CD4-positive, alpha-beta memory T cell (primary cell): Measurements from ENCODE around the gene SPOUT1. TPM values are rescaled to one million over a fixed set of nuclear protein-coding genes. Genes with fewer than 3 reads are reported as not detected.
A peak's percentile ranks its signal among the peaks of the same experiment; 100 is the strongest.
"Not testable (repeated sequence)": the region's sequence is repeated elsewhere in the genome, so short reads cannot be mapped to it uniquely, and the experiment has no call there.

Experiments used
- CTCF ChIA-PET: fragments of 350-600 bp; sonication (Branson Sonifier 250); formaldehyde crosslinking; loops from one replicate; lab custom pipeline; 2021; ENCODE audit warnings: inconsistent platforms; ENCODE audit not compliant: partially characterized antibody; lab: Charles Lee
- POLR2A ChIA-PET: fragments of 350-600 bp; sonication (Branson Sonifier 250); formaldehyde crosslinking; loops from one replicate; lab custom pipeline; 2021; ENCODE audit not compliant: partially characterized antibody; lab: Charles Lee
- DNase-seq, 5 donors: peaks; one replicate each; pipeline versions ENCODE4 v3.0.0 to v3.0.0-alpha.2; 2020 to 2022; ENCODE audit warnings: mixed read lengths in 1 of 5
- H3K27ac ChIP-seq: one replicate; pipeline ENCODE4 v1.7.0; 2013; ENCODE audit warnings: low read depth, low read length
- H3K27me3 ChIP-seq: 2 replicates; pipeline ENCODE4 v1.7.0; 2013; ENCODE audit warnings: mild to moderate bottlenecking, low read length, moderate library complexity; ENCODE audit not compliant: insufficient read depth
- H3K36me3 ChIP-seq: 2 replicates; pipeline ENCODE4 v1.7.0; 2013; ENCODE audit warnings: mild to moderate bottlenecking, low read length, moderate library complexity; ENCODE audit not compliant: insufficient read depth
- H3K4me1 ChIP-seq: 2 replicates; pipeline ENCODE4 v1.7.0; 2013; ENCODE audit warnings: mild to moderate bottlenecking, low read length, moderate library complexity; ENCODE audit not compliant: insufficient read depth
- H3K4me3 ChIP-seq, 2 donors: one replicate each; pipeline ENCODE4 v1.7.0; 2013; ENCODE audit warnings: low read length in 2 of 2, mild to moderate bottlenecking in 1 of 2
- H3K9me3 ChIP-seq, 2 donors: one replicate each; pipeline ENCODE4 v1.7.0; 2013; ENCODE audit warnings: low read length in 2 of 2, control low read depth in 1 of 2; ENCODE audit not compliant: control insufficient read depth in 1 of 2
- H3K27ac Mint-ChIP-seq, 7 donors: one replicate each; pipeline ENCODE4 v1.8.0; 2020 to 2021; ENCODE audit warnings: mixed read lengths in 7 of 7, mild to moderate bottlenecking in 6 of 7, inconsistent platforms in 3 of 7, moderate library complexity in 3 of 7
- H3K27me3 Mint-ChIP-seq, 2 donors: one replicate each; pipeline ENCODE4 v1.8.0; 2020 to 2021; ENCODE audit warnings: mixed read lengths in 2 of 2
- H3K36me3 Mint-ChIP-seq, 2 donors: one replicate each; pipeline ENCODE4 v1.8.0; 2020 to 2021; ENCODE audit warnings: mixed read lengths in 2 of 2, inconsistent platforms in 1 of 2, mild to moderate bottlenecking in 1 of 2
- H3K4me1 Mint-ChIP-seq, 4 donors: one replicate each; pipeline ENCODE4 v1.8.0; 2020 to 2021; ENCODE audit warnings: mixed read lengths in 4 of 4, mild to moderate bottlenecking in 1 of 4
- H3K4me3 Mint-ChIP-seq, 8 donors: one replicate each; pipeline ENCODE4 v1.8.0; 2020 to 2021; ENCODE audit warnings: mixed read lengths in 8 of 8, mild to moderate bottlenecking in 7 of 8, moderate library complexity in 6 of 8, inconsistent platforms in 3 of 8
- H3K9me3 Mint-ChIP-seq, 8 donors: one replicate each; pipeline ENCODE4 v1.8.0; 2020 to 2021; ENCODE audit warnings: mixed read lengths in 8 of 8, mild to moderate bottlenecking in 5 of 8, inconsistent platforms in 3 of 8, moderate library complexity in 1 of 8
- intact Hi-C: fragments of 100-400 bp; cut with micrococcal nuclease; formaldehyde crosslinking; loops from one replicate; pipeline ENCODE4 v1.15.1; 2023
- polyA plus RNA-seq, 2 donors: library from polyadenylated mRNA; unstranded; fragments of 300-500 nt; fragmentation: Illumina TruSeq; gene quantifications; one replicate each; pipeline ENCODE4 v1.2.3, GENCODE V29; 2021
- total RNA-seq, 2 experiments: library from RNA; stranded (reverse); gene quantifications; one replicate each; pipeline ENCODE4 v1.2.3, GENCODE V29; 2021

SPOUT1 gene, protein sequence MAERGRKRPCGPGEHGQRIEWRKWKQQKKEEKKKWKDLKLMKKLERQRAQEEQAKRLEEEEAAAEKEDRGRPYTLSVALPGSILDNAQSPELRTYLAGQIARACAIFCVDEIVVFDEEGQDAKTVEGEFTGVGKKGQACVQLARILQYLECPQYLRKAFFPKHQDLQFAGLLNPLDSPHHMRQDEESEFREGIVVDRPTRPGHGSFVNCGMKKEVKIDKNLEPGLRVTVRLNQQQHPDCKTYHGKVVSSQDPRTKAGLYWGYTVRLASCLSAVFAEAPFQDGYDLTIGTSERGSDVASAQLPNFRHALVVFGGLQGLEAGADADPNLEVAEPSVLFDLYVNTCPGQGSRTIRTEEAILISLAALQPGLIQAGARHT
- total RNA-seq (10 to 100 TPM; 79.1 to 86.0 TPM), polyA plus RNA-seq (10 to 100 TPM; 74.4 to 91.1 TPM)

DNA sequence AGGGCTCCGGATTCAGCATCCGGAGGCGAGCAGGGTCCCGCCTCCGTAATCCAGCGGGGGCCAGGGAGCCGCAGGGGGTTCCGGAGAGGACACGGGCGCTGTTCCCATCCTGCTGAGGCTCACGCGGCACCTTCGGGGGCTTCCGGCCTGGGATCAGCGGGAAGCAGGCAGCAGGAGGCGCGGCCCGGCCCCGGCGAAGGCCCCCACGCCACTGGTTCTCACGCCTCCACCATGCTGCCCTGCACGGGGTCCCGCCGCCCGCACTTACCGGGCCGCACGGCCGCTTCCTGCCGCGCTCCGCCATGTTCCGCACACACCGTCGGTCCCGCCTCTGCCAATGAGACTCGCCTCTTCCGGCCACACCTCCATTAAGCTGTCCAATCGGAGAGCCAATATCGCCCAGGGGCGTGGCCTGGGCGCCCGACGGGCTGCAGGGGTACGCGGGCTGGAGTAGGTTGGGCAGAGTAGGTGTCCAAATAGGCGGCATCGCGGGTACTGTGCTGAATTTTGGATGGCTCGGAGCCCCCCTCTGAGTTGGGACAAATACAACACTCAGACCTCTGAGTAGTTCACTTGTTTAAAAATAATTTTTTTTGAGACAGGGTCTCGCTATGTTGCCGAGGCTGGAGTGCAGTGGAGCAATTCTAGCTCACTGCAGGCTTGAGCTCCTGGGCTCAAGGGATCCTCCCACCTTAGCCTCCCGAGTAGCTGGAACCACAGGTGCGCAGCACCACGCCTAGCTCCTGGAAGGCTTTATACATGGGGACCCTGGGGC is at the start of gene SPOUT1:
TSS of gene SPOUT1 (minus strand) at position 318 of the 775 bp plus-strand sequence. CDS start at position 304, 14 bp downstream.
- H3K36me3 ChIP-seq: peaks cover 26% of the 10 kb centered on the region
- POLR2A ChIA-PET: interaction anchor here (0.6 to 4.9 kb wide), 13 partner anchors 9 to 324 kb away, joined by 3 to 77 read pairs (median 3); partner anchors contain the start of genes DOLK, ENDOG, NUP188 and SH3GLB2
- intact Hi-C loops: loop anchor here (1.0 to 5.0 kb wide), 3 partner anchors 11 to 118 kb away; partner anchors contain the start of genes DOLK, ENDOG, NUP188 and TBC1D13
- Mint-ChIP-seq H3K27ac (peak within 1 kb of the TSS; percentile 74 to 98 (median 90)), H3K4me3 (peak within 1 kb of the TSS; percentile 90 to 99 (median 96)), H3K4me1 (peaks cover 10 to 31% (median 16%) of the 10 kb centered on the region in 4 donors), H3K9me3 (no peaks in the 10 kb centered on the region), H3K36me3 (peaks cover 19 to 33% of the 10 kb centered on the region in 2 donors), H3K27me3 (no peaks in the 10 kb centered on the region)
- CTCF ChIA-PET: interaction anchor here (0.7 to 1.9 kb wide), 7 partner anchors 8 to 128 kb away, joined by 3 to 33 read pairs (median 3); partner anchors contain the start of genes ENDOG and PKN3
- peak within 1 kb of the TSS; percentile 71 to 76 for H3K4me3 ChIP-seq
- H3K9me3 ChIP-seq: no peaks in the 10 kb centered on the region
- H3K27me3 ChIP-seq: no peaks in the 10 kb centered on the region
- peaks cover 22% of the 10 kb centered on the region for H3K4me1 ChIP-seq
- H3K27ac ChIP-seq: peak within 1 kb of the TSS; percentile 65
- DNase-seq: peak; percentile 91 to 94 (median 93)

DNA sequence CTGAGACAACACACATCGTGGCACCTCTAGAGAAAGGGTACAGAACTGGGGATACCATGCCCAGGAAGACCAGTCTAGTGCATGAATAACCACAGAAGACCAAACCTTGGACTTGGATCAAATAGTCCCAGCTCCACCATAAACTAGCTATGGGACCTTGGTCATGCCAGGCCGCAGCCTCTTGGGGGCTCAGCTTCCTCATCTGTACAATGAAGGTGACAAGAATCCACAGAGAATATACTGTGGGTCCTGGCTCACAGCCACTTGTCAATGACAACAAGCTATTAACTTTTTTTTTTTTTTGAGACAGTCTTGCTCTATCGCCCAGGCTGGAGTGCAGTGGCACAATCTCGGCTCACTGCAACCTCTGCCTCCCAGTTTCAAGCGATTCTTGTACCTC is 48.3 kb upstream of the SPOUT1 start:
- H3K4me3 ChIP-seq: no peak overlapping the region
- H3K9me3 ChIP-seq: no peaks in the 10 kb centered on the region
- Mint-ChIP-seq H3K9me3 (peaks cover 0 to 2% (median 0%) of the 10 kb centered on the region in 8 donors), H3K4me3 (no peak overlapping the region), H3K27me3 (no peaks in the 10 kb centered on the region), H3K36me3 (peaks cover 0 to 12% of the 10 kb centered on the region in 2 donors), H3K27ac (no peak overlapping the region), H3K4me1 (peaks cover 9 to 32% (median 20%) of the 10 kb centered on the region in 4 donors)
- intact Hi-C loops: no loop called here
- H3K27me3 ChIP-seq: no peaks in the 10 kb centered on the region
- CTCF ChIA-PET: interaction anchor here (5.2 to 9.0 kb wide), 2 partner anchors 13 to 49 kb away, joined by 35 to 100 read pairs; no protein-coding TSS in a partner anchor
- H3K4me1 ChIP-seq: peaks cover 3% of the 10 kb centered on the region
- DNase-seq: no peak
- no peak overlapping the region for H3K27ac ChIP-seq
- POLR2A ChIA-PET: interaction anchor here (1.9 kb wide), 1 partner anchor 25 kb away, joined by 7 read pairs; no protein-coding TSS in a partner anchor
- no peaks in the 10 kb centered on the region for H3K36me3 ChIP-seq

DNA sequence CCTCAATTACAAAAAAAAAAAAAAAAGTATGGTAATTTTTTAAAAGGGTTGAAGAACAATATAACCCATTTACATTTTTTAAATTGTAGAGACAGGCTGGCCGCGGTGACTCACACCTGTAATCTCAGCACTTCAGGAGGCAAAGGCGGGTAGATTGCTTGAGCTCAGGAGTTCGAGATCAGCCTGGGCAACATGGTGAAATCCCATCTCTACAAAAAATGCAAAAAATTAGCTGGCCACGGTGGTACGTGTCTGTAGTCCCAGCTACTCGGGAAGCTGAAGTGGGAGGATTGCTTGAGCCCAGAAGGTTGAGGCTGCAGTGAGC is 41.3 kb upstream of the SPOUT1 start:
- H3K36me3 ChIP-seq, H3K27me3 ChIP-seq, H3K9me3 ChIP-seq, POLR2A ChIA-PET, intact Hi-C loops, H3K36me3 Mint-ChIP-seq, H3K4me3 Mint-ChIP-seq, H3K4me3 ChIP-seq, H3K27me3 Mint-ChIP-seq, H3K27ac Mint-ChIP-seq, DNase-seq, H3K27ac ChIP-seq, H3K4me1 ChIP-seq, H3K9me3 Mint-ChIP-seq, H3K4me1 Mint-ChIP-seq: not testable (repeated sequence)
- CTCF ChIA-PET: interaction anchor here (0.8 to 3.8 kb wide), 3 partner anchors 9 to 57 kb away, joined by 3 to 15 read pairs (median 15); no protein-coding TSS in a partner anchor

DNA sequence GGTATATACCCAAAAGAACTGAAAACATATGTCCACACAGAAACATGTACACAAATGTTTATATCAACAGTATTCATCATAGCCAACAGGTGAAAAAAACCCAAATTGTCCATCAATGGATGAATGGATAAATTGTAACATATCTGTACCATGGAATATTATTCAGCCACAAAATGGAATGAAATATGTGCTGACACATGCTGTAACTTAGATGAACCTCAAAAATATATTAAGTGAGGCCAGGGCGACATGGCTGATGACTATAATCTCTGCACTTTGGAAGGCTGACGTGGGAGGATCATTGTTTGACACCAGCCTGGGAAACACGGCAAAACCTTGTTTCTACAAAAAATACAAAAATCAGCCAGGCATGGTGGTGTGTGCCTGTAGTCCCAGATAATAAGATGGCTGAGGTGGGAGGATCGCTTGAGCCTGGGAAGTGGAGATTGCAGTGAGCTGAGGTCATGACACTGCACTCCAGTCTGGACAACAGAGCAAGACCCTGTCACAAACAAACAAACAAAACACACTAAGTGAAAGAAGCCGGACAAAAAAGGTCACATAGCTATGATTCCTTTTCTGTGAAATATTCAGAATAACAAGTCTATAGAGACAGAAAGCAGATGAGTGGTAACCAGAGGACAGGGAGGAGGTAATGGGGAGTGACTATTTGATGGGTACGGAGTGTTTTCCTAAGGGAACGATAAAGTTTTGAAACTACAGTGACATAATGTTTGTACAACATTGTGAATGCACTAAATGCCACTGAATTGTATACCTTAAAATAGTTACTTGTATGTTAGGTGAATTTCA is 40.7 kb upstream of the SPOUT1 start:
- ChIA-PET POLR2A (no interaction called here), CTCF (interaction anchor here (1.9 to 3.8 kb wide), 2 partner anchors 8 to 58 kb away, joined by 15 read pairs; no protein-coding TSS in a partner anchor)
- Histone ChIP-seq H3K36me3 (no peaks in the 10 kb centered on the region), H3K9me3 (no peaks in the 10 kb centered on the region), H3K4me1 (peaks cover 3% of the 10 kb centered on the region), H3K27me3 (no peaks in the 10 kb centered on the region), H3K27ac (no peak overlapping the region), H3K4me3 (no peak overlapping the region)
- Mint-ChIP-seq H3K4me3 (no peak overlapping the region), H3K27ac (peak overlapping the region in 1 of 7 donors; percentile 22), H3K9me3 (no peaks in the 10 kb centered on the region), H3K27me3 (no peaks in the 10 kb centered on the region), H3K36me3 (peaks cover 2 to 7% of the 10 kb centered on the region in 2 donors), H3K4me1 (peaks cover 0 to 2% (median under 1%) of the 10 kb centered on the region in 4 donors)
- DNase-seq: no peak
- intact Hi-C loops: no loop called here

DNA sequence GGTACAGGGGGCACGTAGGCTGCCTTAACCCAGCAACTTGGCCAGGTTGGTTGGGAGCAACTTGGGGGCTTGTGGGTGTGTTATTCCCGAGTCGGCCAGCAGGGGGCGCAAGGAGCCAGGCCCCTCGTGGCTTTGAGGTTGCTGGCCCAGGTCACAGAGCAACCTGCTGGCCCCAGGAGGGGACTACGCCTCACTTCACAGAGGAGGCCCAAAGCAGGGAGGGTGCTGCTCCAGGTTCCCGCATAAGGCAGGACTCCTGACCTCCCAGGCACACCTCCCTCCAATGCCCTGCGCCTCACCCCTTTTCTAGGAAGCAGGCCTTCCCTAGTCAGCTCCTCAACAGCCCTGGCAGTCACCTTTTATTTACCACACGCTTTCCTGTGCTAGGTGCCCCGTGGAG is 34.1 kb upstream of the SPOUT1 start:
- H3K4me1 Mint-ChIP-seq: peaks cover 3 to 6% (median 5%) of the 10 kb centered on the region in 4 donors
- H3K36me3 Mint-ChIP-seq: no peaks in the 10 kb centered on the region

DNA sequence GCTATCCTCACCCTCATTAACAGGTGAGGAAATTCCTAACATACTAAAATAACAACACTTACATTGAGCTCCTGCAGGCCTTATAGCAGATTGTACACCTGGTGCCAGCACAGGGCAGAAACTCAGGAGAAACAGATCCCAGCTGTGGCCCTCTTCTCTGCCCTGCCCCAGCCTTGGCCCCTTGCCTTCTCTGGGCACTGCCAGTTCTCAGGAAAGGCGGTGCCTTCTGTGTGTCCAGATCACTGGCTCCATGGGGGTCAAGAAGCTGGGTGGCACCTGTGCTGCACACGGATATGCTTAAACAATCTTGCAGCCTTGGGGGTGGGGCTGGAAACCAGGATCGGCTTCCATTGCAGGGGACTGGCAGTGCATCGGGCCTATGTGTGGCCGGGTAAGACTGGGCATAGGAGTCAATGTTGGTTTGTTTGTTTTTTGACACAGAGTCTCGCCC is 32.8 kb upstream of the SPOUT1 start:
- Mint-ChIP-seq H3K4me3 (no peak overlapping the region), H3K9me3 (no peaks in the 10 kb centered on the region), H3K36me3 (no peaks in the 10 kb centered on the region), H3K27ac (peak overlapping the region in 1 of 7 donors; percentile 15), H3K4me1 (peaks cover 3 to 6% (median 5%) of the 10 kb centered on the region in 4 donors), H3K27me3 (no peaks in the 10 kb centered on the region)
- CTCF ChIA-PET: interaction anchor here (0.9 to 12.6 kb wide), 7 partner anchors 10 to 369 kb away, joined by 3 to 332 read pairs (median 5); partner anchors contain the start of genes ENDOG and ZDHHC12
- intact Hi-C loops: loop anchor here (2.0 kb wide), 2 partner anchors 18 to 214 kb away; partner anchors contain the start of gene KYAT1
- POLR2A ChIA-PET: interaction anchor here (1.3 kb wide), 1 partner anchor 66 kb away, joined by 3 read pairs; no protein-coding TSS in a partner anchor
- Histone ChIP-seq H3K27ac (no peak overlapping the region), H3K27me3 (no peaks in the 10 kb centered on the region), H3K9me3 (no peaks in the 10 kb centered on the region), H3K36me3 (no peaks in the 10 kb centered on the region), H3K4me1 (peaks cover 9% of the 10 kb centered on the region), H3K4me3 (no peak overlapping the region)
- no peak for DNase-seq

More for the DNA sequence above, 34.1 kb upstream of the SPOUT1 start:
- Mint-ChIP-seq H3K9me3 (no peaks in the 10 kb centered on the region), H3K4me3 (no peak overlapping the region), H3K27me3 (no peaks in the 10 kb centered on the region), H3K27ac (peak overlapping the region in 2 of 7 donors; percentile 59 to 63)
- Histone ChIP-seq H3K4me1 (peaks cover 9% of the 10 kb centered on the region), H3K9me3 (no peaks in the 10 kb centered on the region), H3K4me3 (no peak overlapping the region), H3K27me3 (no peaks in the 10 kb centered on the region), H3K36me3 (no peaks in the 10 kb centered on the region), H3K27ac (no peak overlapping the region)
- intact Hi-C loops: loop anchor here (1.0 to 2.0 kb wide), 3 partner anchors 17 to 215 kb away; partner anchors contain the start of gene KYAT1
- CTCF ChIA-PET: interaction anchor here (1.0 to 12.6 kb wide), 14 partner anchors 8 to 216 kb away, joined by 3 to 332 read pairs (median 5); partner anchors contain the start of gene ZDHHC12
- POLR2A ChIA-PET: interaction anchor here (1.5 to 1.6 kb wide), 2 partner anchors 38 to 65 kb away, joined by 5 to 6 read pairs; no protein-coding TSS in a partner anchor
- DNase-seq: peak; percentile 76 to 81 (median 78)
